Measurements from ENCODE around the gene TAPT1. TPM values are rescaled to one million over a fixed set of nuclear protein-coding genes. Genes with fewer than 3 reads are reported as not detected.

Gene TAPT1
- total RNA-seq, 4 donors from 2014 or later: 42.1 to 69.0 (median 53.5) TPM

DNA sequence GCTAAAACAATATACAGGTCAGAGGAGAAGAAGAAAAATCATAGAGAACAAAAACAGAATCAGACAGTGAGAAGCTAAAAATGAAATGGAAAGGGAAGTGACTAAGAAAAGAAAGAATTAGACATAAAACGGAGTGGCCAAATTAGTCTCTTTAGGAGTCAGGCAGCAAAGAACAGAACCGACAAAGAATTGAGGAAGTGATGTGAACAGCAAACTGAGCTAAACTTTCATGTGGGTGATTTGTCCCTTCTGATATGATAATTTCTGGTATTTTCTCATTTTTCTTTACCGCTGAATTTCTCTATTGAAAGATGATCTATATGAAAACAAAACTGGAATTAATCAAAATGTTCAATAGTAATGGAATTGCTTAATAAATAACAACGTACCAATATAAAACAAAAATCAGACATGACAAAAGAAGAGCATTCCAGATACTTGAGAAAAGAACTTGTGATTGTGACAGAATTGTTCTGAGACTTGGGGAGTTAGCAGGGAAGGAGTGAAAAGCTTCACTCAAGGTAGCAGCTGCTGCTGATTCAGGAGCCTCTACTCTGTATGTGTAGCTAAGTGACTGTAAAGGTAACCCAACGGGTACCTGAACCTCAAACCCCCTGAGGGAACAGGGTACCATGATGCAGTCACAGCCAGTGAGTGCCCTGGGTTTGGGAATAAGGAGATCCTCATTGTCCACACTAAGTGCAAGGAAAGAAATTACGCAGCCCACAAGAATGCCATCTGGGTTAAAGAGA lies 8.8 kb downstream of the TAPT1 start:
- Histone ChIP-seq H3K36me3 (no peaks in the 10 kb centered on the region), H3K27me3 (no peaks in the 10 kb centered on the region), H3K4me1 (peaks cover 0 to 4% of the 10 kb centered on the region in 2 donors), H3K27ac (no peak overlapping the region), H3K9me3 (no peaks in the 10 kb centered on the region), H3K4me3 (replicated peaks in 1 of 3) (no peak overlapping the region)
- DNase-seq: no peak
- WGBS, 2 donors: 84 to 91% methylated on average over 6 of the region's 6 CpGs
- no peak for TF ChIP-seq POLR2A (IDR thresholded peaks at IDR 0.05)
- TF ChIP-seq, protein P1, sequence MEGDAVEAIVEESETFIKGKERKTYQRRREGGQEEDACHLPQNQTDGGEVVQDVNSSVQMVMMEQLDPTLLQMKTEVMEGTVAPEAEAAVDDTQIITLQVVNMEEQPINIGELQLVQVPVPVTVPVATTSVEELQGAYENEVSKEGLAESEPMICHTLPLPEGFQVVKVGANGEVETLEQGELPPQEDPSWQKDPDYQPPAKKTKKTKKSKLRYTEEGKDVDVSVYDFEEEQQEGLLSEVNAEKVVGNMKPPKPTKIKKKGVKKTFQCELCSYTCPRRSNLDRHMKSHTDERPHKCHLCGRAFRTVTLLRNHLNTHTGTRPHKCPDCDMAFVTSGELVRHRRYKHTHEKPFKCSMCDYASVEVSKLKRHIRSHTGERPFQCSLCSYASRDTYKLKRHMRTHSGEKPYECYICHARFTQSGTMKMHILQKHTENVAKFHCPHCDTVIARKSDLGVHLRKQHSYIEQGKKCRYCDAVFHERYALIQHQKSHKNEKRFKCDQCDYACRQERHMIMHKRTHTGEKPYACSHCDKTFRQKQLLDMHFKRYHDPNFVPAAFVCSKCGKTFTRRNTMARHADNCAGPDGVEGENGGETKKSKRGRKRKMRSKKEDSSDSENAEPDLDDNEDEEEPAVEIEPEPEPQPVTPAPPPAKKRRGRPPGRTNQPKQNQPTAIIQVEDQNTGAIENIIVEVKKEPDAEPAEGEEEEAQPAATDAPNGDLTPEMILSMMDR (IDR thresholded peaks at IDR 0.05): no peak
- intact Hi-C loops (cut with DNase I): no loop called here

DNA sequence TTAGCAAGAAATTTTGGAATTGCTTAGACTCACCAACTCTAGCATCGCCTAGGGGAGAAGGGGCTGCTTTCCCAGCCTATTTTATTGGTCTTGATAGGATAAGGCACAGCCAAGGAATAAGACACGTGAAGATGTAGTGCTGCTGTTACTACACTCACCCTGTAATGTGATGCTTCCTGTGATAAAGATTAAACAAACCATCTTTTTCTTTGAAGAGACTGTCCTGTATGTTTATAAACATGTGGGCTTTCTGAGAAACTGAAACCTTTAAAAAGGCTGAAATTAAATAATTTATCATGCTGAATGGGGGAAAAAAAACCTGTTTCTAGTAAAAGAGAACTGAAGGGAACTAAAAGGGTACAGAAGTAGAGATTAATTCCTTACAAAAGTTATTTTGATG lies 13.2 kb downstream of the TAPT1 start:
- 73 to 78% methylated on average over 2 of the region's 2 CpGs for WGBS, 2 donors
- DNase-seq: no peak
- H3K4me3 ChIP-seq (replicated peaks in 1 of 3): no peak overlapping the region
- intact Hi-C loops (cut with DNase I): no loop called here
- no peaks in the 10 kb centered on the region for H3K9me3 ChIP-seq
- TF ChIP-seq, protein P1 (IDR thresholded peaks at IDR 0.05): no peak
- TF ChIP-seq POLR2A (IDR thresholded peaks at IDR 0.05): no peak
- H3K4me1 ChIP-seq: peaks cover 0 to 4% of the 10 kb centered on the region in 2 donors
- H3K36me3 ChIP-seq: no peaks in the 10 kb centered on the region
- H3K27me3 ChIP-seq: no peaks in the 10 kb centered on the region
- H3K27ac ChIP-seq: no peak overlapping the region

DNA sequence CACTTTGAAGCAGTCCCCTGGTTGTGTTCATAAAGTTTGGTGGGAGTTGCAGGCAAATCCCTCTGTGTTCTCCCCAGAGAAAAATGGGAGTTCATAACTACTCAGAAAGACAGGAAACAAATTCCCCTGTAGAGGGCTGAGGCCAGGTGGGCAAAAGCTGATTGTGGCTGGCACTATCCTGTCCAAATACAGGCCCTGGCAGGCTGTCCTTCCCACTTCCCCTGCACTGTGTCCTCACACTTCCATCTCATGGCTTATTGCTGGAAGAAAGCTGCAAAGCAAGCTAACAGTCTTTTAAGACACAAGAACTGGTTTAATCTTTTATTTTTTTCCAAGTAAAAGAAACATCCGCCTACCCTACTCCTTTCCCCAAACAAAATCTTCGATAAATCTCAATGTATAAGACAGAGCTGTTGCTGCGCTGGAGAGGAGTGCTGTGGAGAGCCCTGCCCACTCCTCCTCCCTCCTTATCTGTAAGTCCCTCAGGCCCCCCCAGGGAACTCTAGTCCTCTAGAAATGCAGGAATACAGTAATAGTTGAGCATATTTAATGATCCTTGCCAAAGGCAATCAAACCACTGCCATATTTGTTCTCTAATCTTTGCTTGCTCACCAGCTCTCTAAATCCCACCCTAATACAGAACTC lies 14.0 kb downstream of the TAPT1 start:
- no peaks in the 10 kb centered on the region for H3K36me3 ChIP-seq
- H3K9me3 ChIP-seq: no peaks in the 10 kb centered on the region
- H3K27me3 ChIP-seq: no peaks in the 10 kb centered on the region
- no peak for DNase-seq
- H3K4me1 ChIP-seq: peaks cover 0 to 4% of the 10 kb centered on the region in 2 donors
- 73 to 75% methylated on average over 3 of the region's 3 CpGs for WGBS, 2 donors
- no peak overlapping the region for H3K27ac ChIP-seq
- intact Hi-C loops (cut with DNase I): no loop called here
- no peak for TF ChIP-seq POLR2A (IDR thresholded peaks at IDR 0.05)
- TF ChIP-seq, protein P1 (IDR thresholded peaks at IDR 0.05): no peak
- no peak overlapping the region for H3K4me3 ChIP-seq (replicated peaks in 1 of 3)

DNA sequence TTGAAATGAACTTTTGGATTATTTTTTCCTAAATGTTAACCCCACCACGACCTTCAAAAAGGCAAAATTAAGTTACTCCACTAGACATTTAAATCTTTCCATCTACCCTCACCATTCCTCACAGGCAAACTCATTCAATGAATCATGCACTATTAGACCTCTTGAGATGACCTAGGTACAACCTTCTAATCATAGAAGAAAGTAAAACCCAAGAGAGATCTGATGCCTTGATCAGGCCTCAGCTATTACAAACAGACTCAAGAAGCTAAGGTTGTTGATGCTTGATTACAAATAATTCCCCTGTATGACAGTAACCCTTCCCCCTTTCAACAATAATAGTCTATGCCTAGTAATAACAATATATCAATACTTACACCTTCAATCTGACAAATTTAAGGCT lies 18.9 kb downstream of the TAPT1 start:
- Histone ChIP-seq H3K9me3 (no peaks in the 10 kb centered on the region), H3K4me3 (replicated peaks in 1 of 3) (no peak overlapping the region), H3K4me1 (peaks cover 5 to 19% of the 10 kb centered on the region in 2 donors), H3K27ac (no peak overlapping the region), H3K27me3 (no peaks in the 10 kb centered on the region), H3K36me3 (peaks cover 0 to 4% of the 10 kb centered on the region in 2 donors)
- intact Hi-C loops (cut with DNase I): no loop called here
- DNase-seq: no peak
- no peak for TF ChIP-seq POLR2A (IDR thresholded peaks at IDR 0.05)
- TF ChIP-seq, protein P1 (IDR thresholded peaks at IDR 0.05): no peak
- WGBS, 2 donors: 95 to 97% methylated on average over 1 of the region's 1 CpG

DNA sequence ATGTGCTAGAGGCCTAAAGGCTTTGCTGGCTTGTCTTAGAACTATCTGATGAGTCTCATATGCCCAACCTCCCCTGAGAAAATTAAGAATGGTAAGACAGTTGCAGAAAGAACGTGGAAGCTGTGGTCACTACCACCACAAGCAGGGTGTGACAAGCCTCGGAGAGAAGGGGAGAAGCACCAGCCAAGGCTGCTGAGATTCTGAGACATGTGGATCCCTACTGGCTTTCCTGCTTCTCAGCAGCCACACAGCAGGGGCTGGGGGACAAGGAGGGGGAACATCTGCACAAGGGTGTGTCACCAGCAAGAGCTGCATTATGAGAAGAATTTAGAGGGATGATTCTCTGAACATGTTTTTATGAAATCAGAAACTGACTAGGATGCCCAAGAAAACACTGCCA lies 19.4 kb downstream of the TAPT1 start:
- WGBS, 2 donors: 74 to 79% methylated on average over 2 of the region's 2 CpGs
- H3K27ac ChIP-seq: no peak overlapping the region
- DNase-seq: no peak
- H3K36me3 ChIP-seq: peaks cover 0 to 4% of the 10 kb centered on the region in 2 donors
- H3K4me3 ChIP-seq (replicated peaks in 1 of 3): no peak overlapping the region
- intact Hi-C loops (cut with DNase I): no loop called here
- H3K4me1 ChIP-seq: peaks cover 5 to 19% of the 10 kb centered on the region in 2 donors
- no peaks in the 10 kb centered on the region for H3K27me3 ChIP-seq
- TF ChIP-seq, protein P1 (IDR thresholded peaks at IDR 0.05): no peak
- no peak for TF ChIP-seq POLR2A (IDR thresholded peaks at IDR 0.05)
- no peaks in the 10 kb centered on the region for H3K9me3 ChIP-seq
